ENCODE measurements around the gene CDSN. TPM values are rescaled to one million over a fixed set of nuclear protein-coding genes. Genes with fewer than 3 reads are reported as not detected.

Gene CDSN
- total RNA-seq, 6 experiments from 2014 or later: not detected

- Mint-ChIP-seq H3K36me3 (ENCODE audit: low read depth) (peaks cover 14% of the 10 kb centered on the region), H3K27ac (peak within 1 kb of the TSS; percentile 83), H3K9me3 (no peaks in the 10 kb centered on the region), H3K4me1 (ENCODE audit: low read depth) (peaks cover 37% of the 10 kb centered on the region), H3K27me3 (ENCODE audit: insufficient read depth) (peaks cover 1% of the 10 kb centered on the region; the same call in 1 of the 2 replicates), H3K4me3 (peak within 1 kb of the TSS; percentile 98)
- TF ChIP-seq CTCF (IDR thresholded peaks at IDR 0.05): no peak
- peak; percentile 99 for DNase-seq
These were observed 38.1 kb upstream of the CDSN start, which contains the start of gene TCF19 for GRCh38 chr6:31158140-31158862. Gene TCF19 (plus strand): TSS chr6:31158589. CDS start chr6:31159470, 881 bp downstream.

- H3K36me3 Mint-ChIP-seq (ENCODE audit: low read depth): peaks cover 14% of the 10 kb centered on the region
- H3K4me1 Mint-ChIP-seq (ENCODE audit: low read depth): peaks cover 32% of the 10 kb centered on the region
- H3K27me3 Mint-ChIP-seq (ENCODE audit: insufficient read depth): peaks cover 4% of the 10 kb centered on the region
- peak within 1 kb of the TSS; percentile 98 for H3K4me3 Mint-ChIP-seq
- no peak for DNase-seq
- TF ChIP-seq CTCF (IDR thresholded peaks at IDR 0.05): no peak
- H3K27ac Mint-ChIP-seq: peak within 1 kb of the TSS; percentile 83
- no peaks in the 10 kb centered on the region for H3K9me3 Mint-ChIP-seq
These were observed 37.4 kb upstream of the CDSN start, which contains the start of gene CCHCR1 for GRCh38 chr6:31157513-31158139. Gene CCHCR1 (minus strand): TSS chr6:31157802. CDS start chr6:31157600, 202 bp downstream.

GRCh38 chr6:31156641-31157040, 36.4 kb upstream of the CDSN start:
- no peak for DNase-seq
- no peaks in the 10 kb centered on the region for H3K9me3 Mint-ChIP-seq
- H3K27me3 Mint-ChIP-seq (ENCODE audit: insufficient read depth): peaks cover 4% of the 10 kb centered on the region
- peak overlapping the region; percentile 98; the same call in 1 of the 2 replicates for H3K4me3 Mint-ChIP-seq
- no peak for TF ChIP-seq CTCF (IDR thresholded peaks at IDR 0.05)
- peaks cover 14% of the 10 kb centered on the region for H3K36me3 Mint-ChIP-seq (ENCODE audit: low read depth)
- peaks cover 27% of the 10 kb centered on the region for H3K4me1 Mint-ChIP-seq (ENCODE audit: low read depth)
- H3K27ac Mint-ChIP-seq: no peak overlapping the region

- no peak overlapping the region for H3K27ac Mint-ChIP-seq
- no peak overlapping the region for H3K4me3 Mint-ChIP-seq
- H3K36me3 Mint-ChIP-seq (ENCODE audit: low read depth): peaks cover 14% of the 10 kb centered on the region
- no peaks in the 10 kb centered on the region for H3K9me3 Mint-ChIP-seq
- H3K4me1 Mint-ChIP-seq (ENCODE audit: low read depth): peaks cover 18% of the 10 kb centered on the region
- H3K27me3 Mint-ChIP-seq (ENCODE audit: insufficient read depth): peaks cover 4% of the 10 kb centered on the region
- no peak for TF ChIP-seq CTCF (IDR thresholded peaks at IDR 0.05)
- no peak for DNase-seq
These were observed 34.2 kb upstream of the CDSN start for GRCh38 chr6:31154436-31154835.

- peaks cover 14% of the 10 kb centered on the region for H3K36me3 Mint-ChIP-seq (ENCODE audit: low read depth)
- H3K27me3 Mint-ChIP-seq (ENCODE audit: insufficient read depth): peaks cover 4% of the 10 kb centered on the region
- DNase-seq: no peak
- H3K4me1 Mint-ChIP-seq (ENCODE audit: low read depth): peaks cover 10% of the 10 kb centered on the region
- no peak overlapping the region; the same call in 1 of the 2 replicates for H3K27ac Mint-ChIP-seq
- H3K4me3 Mint-ChIP-seq: no peak overlapping the region
- H3K9me3 Mint-ChIP-seq: no peaks in the 10 kb centered on the region
- no peak for TF ChIP-seq CTCF (IDR thresholded peaks at IDR 0.05)
These were observed 32.5 kb upstream of the CDSN start for GRCh38 chr6:31152781-31153180.
